Esophagus squamous epithelium (tissue), 5 donors: ENCODE data around the gene PSIP1. TPM values are rescaled to one million over a fixed set of nuclear protein-coding genes. Genes with fewer than 3 reads are reported as not detected.

Source experiments
- DNase-seq: peaks from one replicate; lab custom pipeline; 2025; lab: John Stamatoyannopoulos, UW
- H3K27ac ChIP-seq, 4 donors: fragments of 200-600 bp; sonication (generic); one replicate each; pipeline ENCODE4 v1.5.1; 2016 to 2019; ENCODE audit warnings: mild to moderate bottlenecking in 1 of 4
- H3K27me3 ChIP-seq, 4 donors: fragments of 200-600 bp; sonication (generic); 1 replicate in 3 of 4; 2 replicates in 1 of 4; pipeline versions ENCODE4 v1.5.1 to v1.6.0; 2017 to 2021; ENCODE audit warnings: antibody characterized with exemption in 1 of 4
- H3K36me3 ChIP-seq, 3 donors: fragments of 200-600 bp; sonication (generic); one replicate each; pipeline ENCODE4 v1.5.1; 2016 to 2019
- H3K4me1 ChIP-seq, 3 donors: fragments of 200-600 bp; sonication (generic); one replicate each; pipeline ENCODE4 v1.5.1; 2017 to 2019
- H3K4me3 ChIP-seq, 4 donors: fragments of 200-600 bp; sonication (generic); 1 replicate in 3 of 4; 2 replicates in 1 of 4; pipeline ENCODE4 v1.5.1; 2016 to 2019; ENCODE audit warnings: mild to moderate bottlenecking in 2 of 4, moderate library complexity in 1 of 4
- H3K9me3 ChIP-seq, 3 donors: fragments of 200-600 bp; sonication (generic); one replicate each; pipeline ENCODE4 v1.5.1; 2016 to 2019
- POLR2A ChIP-seq, 4 donors: fragments of 450-650 bp; IDR thresholded peaks; one replicate each; pipeline ENCODE4 v1.6.1; 2017; ENCODE audit warnings: antibody characterized with exemption in 4 of 4, mild to moderate bottlenecking in 4 of 4, moderate library complexity in 3 of 4
- WGBS, 2 donors: methylation state at CpG; one replicate each; pipeline ENCODE4 v1.1.5; 2018; 5-methylcytosine and 5-hydroxymethylcytosine counted together
- intact Hi-C: fragments of 100-400 bp; cut with DNase I; formaldehyde crosslinking; loops from one replicate; pipeline ENCODE4 v1.15.0; 2022
- total RNA-seq, 4 donors: library from RNA; depleted of rRNA; stranded (reverse); fragments of >200 nt; gene quantifications; one replicate each; pipeline ENCODE4 v1.1.0, GENCODE V29; 2016
- TF ChIP-seq, protein P1 (sequence below), 6 experiments: fragments of 450-650 bp in 4 of 6; fragments of 200-600 bp in 2 of 6; sonication (generic) in 2 of 6; IDR thresholded peaks; one replicate each; pipeline ENCODE4 v1.5.1; 2016 to 2019; ENCODE audit warnings: antibody characterized with exemption in 6 of 6, mild to moderate bottlenecking in 4 of 6, moderate library complexity in 4 of 6
- donor health status: DM: yes; HTN: yes; CAD: no.

The PSIP1 gene
- total RNA-seq, 4 donors from 2014 or later: 6.7 to 26.1 (median 17.7) TPM

DNA sequence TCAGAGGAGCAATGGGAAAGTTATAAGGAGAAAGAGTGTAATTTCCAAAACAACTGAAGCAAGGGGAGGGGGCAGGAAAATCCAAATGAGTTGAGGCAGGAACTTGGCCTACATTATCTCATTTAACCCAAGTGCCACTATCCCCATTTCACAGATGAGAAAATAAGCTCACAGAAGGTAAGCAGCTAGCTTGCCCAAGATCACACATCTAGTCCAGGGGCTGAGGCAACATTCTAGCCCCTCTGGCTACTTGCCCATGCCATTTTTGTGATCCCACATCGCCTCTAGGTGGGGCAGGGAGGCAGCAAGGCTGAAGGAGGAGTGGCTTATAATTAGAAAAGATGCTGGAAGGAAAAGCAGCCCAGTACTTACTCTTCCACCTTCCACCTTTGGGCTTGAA, 2.6 kb upstream of the PSIP1 start:
- Histone ChIP-seq H3K27ac (no peak overlapping the region), H3K27me3 (no peaks in the 10 kb centered on the region), H3K9me3 (no peaks in the 10 kb centered on the region), H3K36me3 (no peaks in the 10 kb centered on the region), H3K4me3 (no peak overlapping the region), H3K4me1 (peaks cover 4 to 30% (median 12%) of the 10 kb centered on the region in 3 donors)
- no peak for TF ChIP-seq POLR2A (IDR thresholded peaks at IDR 0.05)
- WGBS, 2 donors: 50 to 57% methylated on average over 1 of the region's 1 CpG
- intact Hi-C loops: no loop called here
- no peak for DNase-seq

DNA sequence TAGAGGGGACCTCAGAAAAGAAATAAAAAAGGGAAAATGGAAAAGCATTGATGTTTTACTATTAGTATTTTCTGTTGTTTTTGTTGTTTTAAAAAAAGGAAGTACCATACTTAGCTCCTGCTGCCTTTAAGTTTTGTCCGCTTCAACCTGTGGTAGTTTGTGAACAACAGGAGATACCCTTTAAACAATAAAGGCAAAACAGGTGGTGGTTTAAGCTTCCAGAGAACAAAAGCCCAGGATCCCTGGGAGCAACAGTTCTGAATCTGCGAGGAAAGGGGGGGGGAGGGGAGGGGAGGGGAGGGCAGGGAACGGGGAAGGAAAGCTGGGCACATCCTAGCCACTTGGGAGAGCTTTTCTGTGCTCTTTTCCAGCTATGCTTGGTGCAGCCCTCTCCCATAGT, 2.1 kb upstream of the PSIP1 start:
- TF ChIP-seq, protein P1, sequence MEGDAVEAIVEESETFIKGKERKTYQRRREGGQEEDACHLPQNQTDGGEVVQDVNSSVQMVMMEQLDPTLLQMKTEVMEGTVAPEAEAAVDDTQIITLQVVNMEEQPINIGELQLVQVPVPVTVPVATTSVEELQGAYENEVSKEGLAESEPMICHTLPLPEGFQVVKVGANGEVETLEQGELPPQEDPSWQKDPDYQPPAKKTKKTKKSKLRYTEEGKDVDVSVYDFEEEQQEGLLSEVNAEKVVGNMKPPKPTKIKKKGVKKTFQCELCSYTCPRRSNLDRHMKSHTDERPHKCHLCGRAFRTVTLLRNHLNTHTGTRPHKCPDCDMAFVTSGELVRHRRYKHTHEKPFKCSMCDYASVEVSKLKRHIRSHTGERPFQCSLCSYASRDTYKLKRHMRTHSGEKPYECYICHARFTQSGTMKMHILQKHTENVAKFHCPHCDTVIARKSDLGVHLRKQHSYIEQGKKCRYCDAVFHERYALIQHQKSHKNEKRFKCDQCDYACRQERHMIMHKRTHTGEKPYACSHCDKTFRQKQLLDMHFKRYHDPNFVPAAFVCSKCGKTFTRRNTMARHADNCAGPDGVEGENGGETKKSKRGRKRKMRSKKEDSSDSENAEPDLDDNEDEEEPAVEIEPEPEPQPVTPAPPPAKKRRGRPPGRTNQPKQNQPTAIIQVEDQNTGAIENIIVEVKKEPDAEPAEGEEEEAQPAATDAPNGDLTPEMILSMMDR (IDR thresholded peaks at IDR 0.05): no peak
- TF ChIP-seq POLR2A (IDR thresholded peaks at IDR 0.05): no peak
- intact Hi-C loops: no loop called here
- peaks cover 4 to 32% (median 12%) of the 10 kb centered on the region in 3 donors for H3K4me1 ChIP-seq
- no peaks in the 10 kb centered on the region for H3K36me3 ChIP-seq
- 67 to 88% methylated on average over 2 to 3 of the region's 3 CpGs for WGBS, 2 donors
- no peak overlapping the region for H3K27ac ChIP-seq
- DNase-seq: no peak
- no peaks in the 10 kb centered on the region for H3K27me3 ChIP-seq
- H3K9me3 ChIP-seq: no peaks in the 10 kb centered on the region
- no peak overlapping the region for H3K4me3 ChIP-seq

DNA sequence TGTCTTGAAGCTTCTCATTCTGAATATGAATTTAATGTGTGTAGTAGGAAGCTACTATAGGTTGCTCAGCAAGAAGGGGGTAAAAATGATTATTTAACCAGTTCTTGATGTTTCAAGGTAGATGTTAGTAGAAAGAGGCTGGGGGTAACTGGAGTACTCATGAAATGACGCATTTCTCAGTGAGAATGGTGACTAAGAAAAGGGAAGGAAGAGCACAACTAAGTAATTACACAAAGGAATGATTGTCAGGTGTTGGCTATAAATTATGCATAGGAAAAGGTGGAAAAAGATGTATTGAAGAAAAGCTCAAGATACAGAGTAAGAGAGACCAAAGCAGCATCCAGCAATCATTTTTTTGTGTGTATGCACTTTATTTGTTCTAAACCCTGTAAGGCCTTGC, 1.4 kb upstream of the PSIP1 start:
- Histone ChIP-seq H3K4me3 (no peak overlapping the region), H3K36me3 (peaks cover 0 to 6% (median 0%) of the 10 kb centered on the region in 3 donors), H3K4me1 (peaks cover 4 to 32% (median 12%) of the 10 kb centered on the region in 3 donors), H3K27me3 (no peaks in the 10 kb centered on the region), H3K27ac (no peak overlapping the region), H3K9me3 (no peaks in the 10 kb centered on the region)
- no peak for TF ChIP-seq POLR2A (IDR thresholded peaks at IDR 0.05)
- TF ChIP-seq, protein P1 (IDR thresholded peaks at IDR 0.05): no peak
- no peak for DNase-seq
- intact Hi-C loops: no loop called here
- WGBS, 2 donors: 71 to 86% methylated on average over 1 of the region's 1 CpG

DNA sequence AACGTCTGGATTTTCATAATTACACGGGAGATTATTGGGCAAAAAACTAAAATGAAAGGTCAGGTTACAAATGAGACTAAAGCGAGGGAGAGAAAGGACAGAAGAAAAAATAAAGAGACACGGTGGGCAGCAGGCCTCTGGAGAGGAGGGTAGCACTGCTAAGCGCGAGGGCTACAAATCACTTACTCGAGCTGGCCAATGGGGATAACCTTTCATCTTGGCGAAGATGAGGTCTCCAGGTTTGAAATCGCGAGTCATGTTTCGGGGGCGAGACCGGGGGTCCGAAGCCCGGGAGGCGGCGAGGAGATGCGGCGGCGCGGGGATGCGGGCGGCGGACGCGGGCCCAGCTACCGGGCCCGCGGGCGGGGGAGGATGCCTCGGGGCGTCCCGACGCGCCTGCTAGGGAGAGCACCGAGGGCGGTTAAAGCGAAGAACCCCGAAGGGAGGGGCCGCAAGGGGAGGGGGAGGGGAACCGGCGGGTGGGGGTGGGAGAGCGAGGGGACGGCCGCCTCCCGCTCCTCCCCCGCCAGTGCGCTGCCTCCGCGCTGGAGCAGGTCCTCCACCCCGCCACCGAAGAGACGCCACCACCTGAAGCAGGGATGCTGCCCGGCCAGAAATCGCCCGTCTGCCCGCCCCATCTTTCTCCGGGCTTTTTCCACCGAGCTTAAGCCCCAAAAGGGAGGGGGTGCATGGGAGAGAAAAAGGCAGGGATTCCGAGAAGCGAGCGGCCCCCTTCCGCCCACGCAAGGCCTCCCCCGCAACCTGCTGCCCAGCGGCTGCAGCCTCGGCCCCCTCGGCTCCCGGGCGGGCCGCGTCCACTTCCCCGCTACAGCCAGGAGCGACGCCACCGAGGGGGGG, 610 bp downstream of the PSIP1 start:
- peaks cover 0 to 25% (median 0%) of the 10 kb centered on the region in 3 donors for H3K36me3 ChIP-seq
- H3K27me3 ChIP-seq: no peaks in the 10 kb centered on the region
- no peaks in the 10 kb centered on the region for H3K9me3 ChIP-seq
- H3K27ac ChIP-seq: peak overlapping the region; percentile 90 to 96 (median 93)
- intact Hi-C loops: no loop called here
- WGBS, 2 donors: 0 to 2% methylated on average over 19 to 25 of the region's 76 CpGs
- no peak for DNase-seq
- peaks cover 4 to 32% (median 12%) of the 10 kb centered on the region in 3 donors for H3K4me1 ChIP-seq
- H3K4me3 ChIP-seq: peak overlapping the region; percentile 97 to 98 (median 98)
- TF ChIP-seq, protein P1 (IDR thresholded peaks at IDR 0.05): no peak
- no peak for TF ChIP-seq POLR2A (IDR thresholded peaks at IDR 0.05)

DNA sequence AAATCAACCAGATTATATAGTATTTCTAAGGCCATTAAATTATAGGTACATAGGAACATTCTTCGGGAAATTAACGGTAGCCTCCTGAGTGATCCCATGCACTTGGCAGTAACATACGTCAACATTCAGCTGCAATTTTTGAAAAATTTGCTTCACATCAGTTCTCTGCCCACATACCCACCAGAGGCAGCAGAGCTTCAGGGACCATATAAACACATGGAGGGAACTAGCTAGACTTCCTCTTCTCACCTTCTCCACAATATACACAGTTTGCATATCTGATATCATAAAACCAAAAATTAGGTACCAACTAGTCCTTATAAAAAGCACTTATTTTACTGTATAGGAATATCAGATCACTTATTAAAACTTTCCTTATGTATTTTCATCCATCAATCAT, 4.8 kb downstream of the PSIP1 start:
- Histone ChIP-seq H3K36me3 (peaks cover 0 to 45% (median 0%) of the 10 kb centered on the region in 3 donors), H3K9me3 (no peaks in the 10 kb centered on the region), H3K27ac (no peak overlapping the region), H3K27me3 (no peaks in the 10 kb centered on the region), H3K4me3 (no peak overlapping the region), H3K4me1 (peaks cover 0 to 21% (median 7%) of the 10 kb centered on the region in 3 donors)
- TF ChIP-seq POLR2A (IDR thresholded peaks at IDR 0.05): no peak
- TF ChIP-seq, protein P1 (IDR thresholded peaks at IDR 0.05): no peak
- DNase-seq: no peak
- 83 to 93% methylated on average over 3 of the region's 3 CpGs for WGBS, 2 donors
- intact Hi-C loops: no loop called here
